HG03558 (cell line): Measurements from ENCODE around the gene CEMIP2.
"Not testable (repeated sequence)": the region's sequence is repeated elsewhere in the genome, so short reads cannot be mapped to it uniquely, and the experiment has no call there.

Source experiments
- ATAC-seq: cut with Tn5 transposase; IDR thresholded peaks from one replicate; pipeline ENCODE4 v1.9.1; 2021; ENCODE audit warnings: moderate number of reproducible peaks; ENCODE audit not compliant: unreplicated experiment; ENCODE audit errors: extremely low read depth

CEMIP2 gene

GRCh38 chr9:71683598-71684235 is 84.6 kb downstream of the CEMIP2 start:
- no peak for ATAC-seq

- no peak for ATAC-seq
Measured at GRCh38 chr9:71681708-71682272, 86.5 kb downstream of the CEMIP2 start.

GRCh38 chr9:71681104-71681707 is 87.1 kb downstream of the CEMIP2 start:
- no peak for ATAC-seq

GRCh38 chr9:71680189-71680980 is 87.9 kb downstream of the CEMIP2 start:
- ATAC-seq: no peak

- ATAC-seq: no peak
Measured at GRCh38 chr9:71678999-71679398, 89.3 kb downstream of the CEMIP2 start.

GRCh38 chr9:71677209-71677608 is 91.1 kb downstream of the CEMIP2 start:
- no peak for ATAC-seq

- no peak for ATAC-seq
Measured at GRCh38 chr9:71676460-71676859, 91.9 kb downstream of the CEMIP2 start.

GRCh38 chr9:71675857-71676165 is 92.5 kb downstream of the CEMIP2 start:
- ATAC-seq: no peak

GRCh38 chr9:71675105-71675856 is 93.0 kb downstream of the CEMIP2 start:
- ATAC-seq: no peak

- no peak for ATAC-seq
Measured at GRCh38 chr9:71672573-71672972, 95.7 kb downstream of the CEMIP2 start.

- ATAC-seq: no peak
Measured at GRCh38 chr9:71671289-71671688, 97.0 kb downstream of the CEMIP2 start.

- no peak for ATAC-seq
Measured at GRCh38 chr9:71670121-71670520, 98.2 kb downstream of the CEMIP2 start.

- ATAC-seq: no peak
Measured at GRCh38 chr9:71669284-71669995, 98.9 kb downstream of the CEMIP2 start.

GRCh38 chr9:71668717-71669116 is 99.6 kb downstream of the CEMIP2 start:
- ATAC-seq: no peak

GRCh38 chr9:71665247-71665646 is 103.1 kb downstream of the CEMIP2 start:
- ATAC-seq: no peak

GRCh38 chr9:71664566-71664965 is 103.7 kb downstream of the CEMIP2 start:
- ATAC-seq: no peak

GRCh38 chr9:71663931-71664459 is 104.3 kb downstream of the CEMIP2 start:
- no peak for ATAC-seq

GRCh38 chr9:71663216-71663615 is 105.1 kb downstream of the CEMIP2 start:
- no peak for ATAC-seq

GRCh38 chr9:71662082-71662481 is 106.2 kb downstream of the CEMIP2 start:
- ATAC-seq: no peak

GRCh38 chr9:71657276-71657675 is 111.0 kb downstream of the CEMIP2 start:
- ATAC-seq: not testable (repeated sequence)
